ENCODE measurements around the gene IL24.

Gene IL24, protein sequence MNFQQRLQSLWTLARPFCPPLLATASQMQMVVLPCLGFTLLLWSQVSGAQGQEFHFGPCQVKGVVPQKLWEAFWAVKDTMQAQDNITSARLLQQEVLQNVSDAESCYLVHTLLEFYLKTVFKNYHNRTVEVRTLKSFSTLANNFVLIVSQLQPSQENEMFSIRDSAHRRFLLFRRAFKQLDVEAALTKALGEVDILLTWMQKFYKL

GRCh38 chr1:206897175-206897574 is at the start of gene IL24:
Gene IL24 (plus strand): TSS chr1:206897443. CDS start chr1:206897833, 390 bp downstream.
- TF ChIP-seq, protein P1, sequence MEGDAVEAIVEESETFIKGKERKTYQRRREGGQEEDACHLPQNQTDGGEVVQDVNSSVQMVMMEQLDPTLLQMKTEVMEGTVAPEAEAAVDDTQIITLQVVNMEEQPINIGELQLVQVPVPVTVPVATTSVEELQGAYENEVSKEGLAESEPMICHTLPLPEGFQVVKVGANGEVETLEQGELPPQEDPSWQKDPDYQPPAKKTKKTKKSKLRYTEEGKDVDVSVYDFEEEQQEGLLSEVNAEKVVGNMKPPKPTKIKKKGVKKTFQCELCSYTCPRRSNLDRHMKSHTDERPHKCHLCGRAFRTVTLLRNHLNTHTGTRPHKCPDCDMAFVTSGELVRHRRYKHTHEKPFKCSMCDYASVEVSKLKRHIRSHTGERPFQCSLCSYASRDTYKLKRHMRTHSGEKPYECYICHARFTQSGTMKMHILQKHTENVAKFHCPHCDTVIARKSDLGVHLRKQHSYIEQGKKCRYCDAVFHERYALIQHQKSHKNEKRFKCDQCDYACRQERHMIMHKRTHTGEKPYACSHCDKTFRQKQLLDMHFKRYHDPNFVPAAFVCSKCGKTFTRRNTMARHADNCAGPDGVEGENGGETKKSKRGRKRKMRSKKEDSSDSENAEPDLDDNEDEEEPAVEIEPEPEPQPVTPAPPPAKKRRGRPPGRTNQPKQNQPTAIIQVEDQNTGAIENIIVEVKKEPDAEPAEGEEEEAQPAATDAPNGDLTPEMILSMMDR (IDR thresholded peaks at IDR 0.05; ENCODE audit: low read depth, low read length, poor library complexity, severe bottlenecking): no peak
- TF ChIP-seq EZH2phosphoT487 (IDR thresholded peaks at IDR 0.05; ENCODE audit: borderline replicate concordance, low read length): no peak
- no peaks in the 10 kb centered on the region for H3K4me1 ChIP-seq (ENCODE audit: control insufficient read depth, low read length)
- no peak within 1 kb of the TSS for H3K4me3 ChIP-seq (ENCODE audit: low read length)
- no peak within 1 kb of the TSS for H3K27ac ChIP-seq (ENCODE audit: low read depth, low read length)
- peaks cover 31% of the 10 kb centered on the region for H3K27me3 ChIP-seq (ENCODE audit: control insufficient read depth, low read length)
- H3K4me2 ChIP-seq (ENCODE audit: low read length): no peak within 1 kb of the TSS
- H3K79me2 ChIP-seq (ENCODE audit: control insufficient read depth, low read length): no peaks in the 10 kb centered on the region
- H3K9me2 ChIP-seq (replicated peaks; ENCODE audit: control insufficient read depth, low read length): no peaks in the 10 kb centered on the region
- H3F3A ChIP-seq (ENCODE audit: control insufficient read depth, insufficient read depth): no peaks in the 10 kb centered on the region
- no peaks in the 10 kb centered on the region for H3K9me3 ChIP-seq (ENCODE audit: control insufficient read depth, insufficient read depth, low read length)
- H3K36me3 ChIP-seq (ENCODE audit: control insufficient read depth, low read length): no peaks in the 10 kb centered on the region
- no peaks in the 10 kb centered on the region for H4K20me1 ChIP-seq (ENCODE audit: control insufficient read depth, insufficient read depth, low read depth, low read length)

GRCh38 chr1:206847946-206848345 is 49.3 kb upstream of the IL24 start:
- no peaks in the 10 kb centered on the region for H4K20me1 ChIP-seq (ENCODE audit: control insufficient read depth, insufficient read depth, low read depth, low read length)
- no peak overlapping the region for H3K4me2 ChIP-seq (ENCODE audit: low read length)
- TF ChIP-seq, protein P1 (IDR thresholded peaks at IDR 0.05; ENCODE audit: low read depth, low read length, poor library complexity, severe bottlenecking): no peak
- no peak for TF ChIP-seq EZH2phosphoT487 (IDR thresholded peaks at IDR 0.05; ENCODE audit: borderline replicate concordance, low read length)
- no peaks in the 10 kb centered on the region for H3K4me1 ChIP-seq (ENCODE audit: control insufficient read depth, low read length)
- no peaks in the 10 kb centered on the region for H3F3A ChIP-seq (ENCODE audit: control insufficient read depth, insufficient read depth)
- H3K79me2 ChIP-seq (ENCODE audit: control insufficient read depth, low read length): no peaks in the 10 kb centered on the region
- H3K9me2 ChIP-seq (replicated peaks; ENCODE audit: control insufficient read depth, low read length): no peaks in the 10 kb centered on the region
- H3K36me3 ChIP-seq (ENCODE audit: control insufficient read depth, low read length): no peaks in the 10 kb centered on the region
- H3K27me3 ChIP-seq (ENCODE audit: control insufficient read depth, low read length): peaks cover 3% of the 10 kb centered on the region; the same call in 1 of the 2 replicates
- H3K9me3 ChIP-seq (ENCODE audit: control insufficient read depth, insufficient read depth, low read length): no peaks in the 10 kb centered on the region
- no peak overlapping the region for H3K4me3 ChIP-seq (ENCODE audit: low read length)
- H3K27ac ChIP-seq (ENCODE audit: low read depth, low read length): no peak overlapping the region

- no peaks in the 10 kb centered on the region for H4K20me1 ChIP-seq (ENCODE audit: control insufficient read depth, insufficient read depth, low read depth, low read length)
- H3K9me2 ChIP-seq (replicated peaks; ENCODE audit: control insufficient read depth, low read length): no peaks in the 10 kb centered on the region
- H3K36me3 ChIP-seq (ENCODE audit: control insufficient read depth, low read length): no peaks in the 10 kb centered on the region
- no peaks in the 10 kb centered on the region for H3F3A ChIP-seq (ENCODE audit: control insufficient read depth, insufficient read depth)
- no peaks in the 10 kb centered on the region for H3K4me1 ChIP-seq (ENCODE audit: control insufficient read depth, low read length)
- H3K27ac ChIP-seq (ENCODE audit: low read depth, low read length): no peak overlapping the region
- TF ChIP-seq, protein P1 (IDR thresholded peaks at IDR 0.05; ENCODE audit: low read depth, low read length, poor library complexity, severe bottlenecking): no peak
- TF ChIP-seq EZH2phosphoT487 (IDR thresholded peaks at IDR 0.05; ENCODE audit: borderline replicate concordance, low read length): no peak
- no peak overlapping the region for H3K4me2 ChIP-seq (ENCODE audit: low read length)
- H3K27me3 ChIP-seq (ENCODE audit: control insufficient read depth, low read length): peaks cover 3% of the 10 kb centered on the region; the same call in 1 of the 2 replicates
- no peaks in the 10 kb centered on the region for H3K9me3 ChIP-seq (ENCODE audit: control insufficient read depth, insufficient read depth, low read length)
- H3K4me3 ChIP-seq (ENCODE audit: low read length): no peak overlapping the region
- H3K79me2 ChIP-seq (ENCODE audit: control insufficient read depth, low read length): no peaks in the 10 kb centered on the region
Measured at GRCh38 chr1:206850401-206850800, 46.8 kb upstream of the IL24 start.

Measured in DOHH2 (cell line).